Measurements from ENCODE around the gene EMP2.

Gene EMP2

GRCh38 chr16:10611825-10612342, 31.5 kb upstream of the EMP2 start:
- Histone ChIP-seq H3K27ac (ENCODE audit: low read depth, low read length) (no peak overlapping the region), H3K4me2 (ENCODE audit: low read length) (no peak overlapping the region)

GRCh38 chr16:10610499-10611184, 30.2 kb upstream of the EMP2 start:
- Histone ChIP-seq H3K9me2 (replicated peaks; ENCODE audit: control insufficient read depth, low read length) (no peaks in the 10 kb centered on the region), H3K27ac (ENCODE audit: low read depth, low read length) (no peak overlapping the region), H4K20me1 (ENCODE audit: control insufficient read depth, insufficient read depth, low read depth, low read length) (no peaks in the 10 kb centered on the region), H3K36me3 (ENCODE audit: control insufficient read depth, low read length) (no peaks in the 10 kb centered on the region), H3K27me3 (ENCODE audit: control insufficient read depth, low read length) (peaks cover 11% of the 10 kb centered on the region), H3F3A (ENCODE audit: control insufficient read depth, insufficient read depth) (no peaks in the 10 kb centered on the region), H3K4me1 (ENCODE audit: control insufficient read depth, low read length) (no peaks in the 10 kb centered on the region), H3K9me3 (ENCODE audit: control insufficient read depth, insufficient read depth, low read length) (no peaks in the 10 kb centered on the region), H3K4me3 (ENCODE audit: low read length) (no peak overlapping the region), H3K4me2 (ENCODE audit: low read length) (no peak overlapping the region), H3K79me2 (ENCODE audit: control insufficient read depth, low read length) (no peaks in the 10 kb centered on the region)
- TF ChIP-seq CTCF (IDR thresholded peaks at IDR 0.05; ENCODE audit: low read depth, low read length, poor library complexity, severe bottlenecking) (no peak), EZH2phosphoT487 (IDR thresholded peaks at IDR 0.05; ENCODE audit: borderline replicate concordance, low read length) (no peak)

More at GRCh38 chr16:10611825-10612342, 31.5 kb upstream of the EMP2 start:
- TF ChIP-seq CTCF (IDR thresholded peaks at IDR 0.05; ENCODE audit: low read depth, low read length, poor library complexity, severe bottlenecking) (no peak), EZH2phosphoT487 (IDR thresholded peaks at IDR 0.05; ENCODE audit: borderline replicate concordance, low read length) (no peak)
- Histone ChIP-seq H3K4me1 (ENCODE audit: control insufficient read depth, low read length) (no peaks in the 10 kb centered on the region), H3K27me3 (ENCODE audit: control insufficient read depth, low read length) (peaks cover 11% of the 10 kb centered on the region), H3K4me3 (ENCODE audit: low read length) (no peak overlapping the region), H3K79me2 (ENCODE audit: control insufficient read depth, low read length) (no peaks in the 10 kb centered on the region), H3K9me3 (ENCODE audit: control insufficient read depth, insufficient read depth, low read length) (no peaks in the 10 kb centered on the region), H4K20me1 (ENCODE audit: control insufficient read depth, insufficient read depth, low read depth, low read length) (no peaks in the 10 kb centered on the region), H3F3A (ENCODE audit: control insufficient read depth, insufficient read depth) (no peaks in the 10 kb centered on the region), H3K9me2 (replicated peaks; ENCODE audit: control insufficient read depth, low read length) (no peaks in the 10 kb centered on the region), H3K36me3 (ENCODE audit: control insufficient read depth, low read length) (no peaks in the 10 kb centered on the region)

GRCh38 chr16:10609402-10609774, 29.0 kb upstream of the EMP2 start:
- TF ChIP-seq CTCF (IDR thresholded peaks at IDR 0.05; ENCODE audit: low read depth, low read length, poor library complexity, severe bottlenecking) (no peak), EZH2phosphoT487 (IDR thresholded peaks at IDR 0.05; ENCODE audit: borderline replicate concordance, low read length) (no peak)
- Histone ChIP-seq H3K27ac (ENCODE audit: low read depth, low read length) (no peak overlapping the region), H3K79me2 (ENCODE audit: control insufficient read depth, low read length) (no peaks in the 10 kb centered on the region), H3K9me3 (ENCODE audit: control insufficient read depth, insufficient read depth, low read length) (no peaks in the 10 kb centered on the region), H3K4me1 (ENCODE audit: control insufficient read depth, low read length) (no peaks in the 10 kb centered on the region), H3K36me3 (ENCODE audit: control insufficient read depth, low read length) (no peaks in the 10 kb centered on the region), H3K4me3 (ENCODE audit: low read length) (no peak overlapping the region), H3K4me2 (ENCODE audit: low read length) (no peak overlapping the region), H4K20me1 (ENCODE audit: control insufficient read depth, insufficient read depth, low read depth, low read length) (no peaks in the 10 kb centered on the region), H3K27me3 (ENCODE audit: control insufficient read depth, low read length) (peaks cover 9% of the 10 kb centered on the region), H3F3A (ENCODE audit: control insufficient read depth, insufficient read depth) (no peaks in the 10 kb centered on the region), H3K9me2 (replicated peaks; ENCODE audit: control insufficient read depth, low read length) (no peaks in the 10 kb centered on the region)
